VCaP (cell line): Measurements from ENCODE around the gene PRMT5.
"Not testable (repeated sequence)": the region's sequence is repeated elsewhere in the genome, so short reads cannot be mapped to it uniquely, and the experiment has no call there.

Experiments used
- H3K27ac ChIP-seq: fragments of 450-650 bp; 2 replicates; pipeline ENCODE4 v1.5.1; 2017
- CTCF ChIP-seq: fragments of 450-650 bp; conservative IDR thresholded peaks from 2 replicates; pipeline ENCODE4 v1.5.1; 2017; ENCODE audit warnings: mild to moderate bottlenecking, moderate library complexity

PRMT5 gene

GRCh38 chr14:22952418-22952817, 23.2 kb upstream of the PRMT5 start:
- H3K27ac ChIP-seq, result no peak overlapping the region
- TF ChIP-seq CTCF, result no peak

GRCh38 chr14:22951795-22952194, 22.6 kb upstream of the PRMT5 start:
- not testable (repeated sequence) for H3K27ac ChIP-seq

GRCh38 chr14:22945642-22946041, 16.5 kb upstream of the PRMT5 start:
- no peak for TF ChIP-seq CTCF
- no peak overlapping the region for H3K27ac ChIP-seq

GRCh38 chr14:22939684-22940083, 10.5 kb upstream of the PRMT5 start:
- TF ChIP-seq CTCF, result no peak
- no peak overlapping the region for H3K27ac ChIP-seq

- H3K27ac ChIP-seq, result no peak overlapping the region
- no peak for TF ChIP-seq CTCF
These were observed 6.0 kb upstream of the PRMT5 start for GRCh38 chr14:22935156-22935555.

GRCh38 chr14:22932146-22932545, 3.0 kb upstream of the PRMT5 start:
- H3K27ac ChIP-seq, result no peak overlapping the region
- TF ChIP-seq CTCF, result no peak

GRCh38 chr14:22929961-22930364, 787 bp upstream of the PRMT5 start:
- H3K27ac ChIP-seq, result peak overlapping the region; percentile 82
- TF ChIP-seq CTCF, result no peak

GRCh38 chr14:22928237-22929103, 706 bp downstream of the PRMT5 start:
- TF ChIP-seq CTCF, result no peak

More at GRCh38 chr14:22928237-22929103, 706 bp downstream of the PRMT5 start:
- H3K27ac ChIP-seq, result peak overlapping the region; percentile 82
